Esophagus muscularis mucosa (tissue), 3 donors: ENCODE measurements around the gene UPF1.

Experiments used
- POLR2A ChIP-seq: fragments of 450-650 bp; IDR thresholded peaks from one replicate; pipeline ENCODE4 v1.6.1; 2017; ENCODE audit warnings: antibody characterized with exemption, moderate library complexity, mild to moderate bottlenecking, low read depth
- TF ChIP-seq, protein P1 (sequence below), 3 experiments: fragments of 200-600 bp in 2 of 3; fragments of 450-650 bp in 1 of 3; sonication (generic) in 2 of 3; IDR thresholded peaks; one replicate each; pipeline ENCODE4 v1.5.1; 2017 to 2019; ENCODE audit warnings: antibody characterized with exemption in 3 of 3, mild to moderate bottlenecking in 2 of 3, moderate library complexity in 1 of 3

- TF ChIP-seq, protein P1, sequence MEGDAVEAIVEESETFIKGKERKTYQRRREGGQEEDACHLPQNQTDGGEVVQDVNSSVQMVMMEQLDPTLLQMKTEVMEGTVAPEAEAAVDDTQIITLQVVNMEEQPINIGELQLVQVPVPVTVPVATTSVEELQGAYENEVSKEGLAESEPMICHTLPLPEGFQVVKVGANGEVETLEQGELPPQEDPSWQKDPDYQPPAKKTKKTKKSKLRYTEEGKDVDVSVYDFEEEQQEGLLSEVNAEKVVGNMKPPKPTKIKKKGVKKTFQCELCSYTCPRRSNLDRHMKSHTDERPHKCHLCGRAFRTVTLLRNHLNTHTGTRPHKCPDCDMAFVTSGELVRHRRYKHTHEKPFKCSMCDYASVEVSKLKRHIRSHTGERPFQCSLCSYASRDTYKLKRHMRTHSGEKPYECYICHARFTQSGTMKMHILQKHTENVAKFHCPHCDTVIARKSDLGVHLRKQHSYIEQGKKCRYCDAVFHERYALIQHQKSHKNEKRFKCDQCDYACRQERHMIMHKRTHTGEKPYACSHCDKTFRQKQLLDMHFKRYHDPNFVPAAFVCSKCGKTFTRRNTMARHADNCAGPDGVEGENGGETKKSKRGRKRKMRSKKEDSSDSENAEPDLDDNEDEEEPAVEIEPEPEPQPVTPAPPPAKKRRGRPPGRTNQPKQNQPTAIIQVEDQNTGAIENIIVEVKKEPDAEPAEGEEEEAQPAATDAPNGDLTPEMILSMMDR (IDR thresholded peaks at IDR 0.05), result no peak
- TF ChIP-seq POLR2A, result no peak
These were observed 49.7 kb downstream of the UPF1 start for GRCh38 chr19:18881491-18881890.
